GM18520 (cell line): ENCODE data around the gene SRP68.

Experiments
- ATAC-seq: cut with Tn5 transposase; IDR thresholded peaks from one replicate; pipeline ENCODE4 v1.9.1; 2021; ENCODE audit not compliant: unreplicated experiment

The SRP68 gene

GRCh38 chr17:76019833-76020467 lies 52.4 kb downstream of the SRP68 start:
- no peak for ATAC-seq

GRCh38 chr17:76018801-76019200 lies 53.5 kb downstream of the SRP68 start:
- ATAC-seq: no peak

- ATAC-seq: no peak
These were observed 54.0 kb downstream of the SRP68 start for GRCh38 chr17:76018340-76018680.

GRCh38 chr17:76017481-76018339 lies 54.6 kb downstream of the SRP68 start:
- no peak for ATAC-seq

- no peak for ATAC-seq
These were observed 57.4 kb downstream of the SRP68 start for GRCh38 chr17:76014925-76015261.

- ATAC-seq: no peak
These were observed 58.0 kb downstream of the SRP68 start for GRCh38 chr17:76014100-76014924.

- no peak for ATAC-seq
These were observed 58.9 kb downstream of the SRP68 start for GRCh38 chr17:76013377-76013932.

GRCh38 chr17:76011951-76012350 lies 60.4 kb downstream of the SRP68 start:
- ATAC-seq: no peak

GRCh38 chr17:76009969-76010661 lies 62.2 kb downstream of the SRP68 start:
- ATAC-seq: no peak

GRCh38 chr17:76009447-76009846 lies 62.9 kb downstream of the SRP68 start:
- ATAC-seq: no peak

- ATAC-seq: no peak
These were observed 63.5 kb downstream of the SRP68 start for GRCh38 chr17:76008630-76009425.

GRCh38 chr17:76008208-76008607 lies 64.1 kb downstream of the SRP68 start:
- no peak for ATAC-seq

- ATAC-seq: no peak
These were observed 64.5 kb downstream of the SRP68 start for GRCh38 chr17:76007850-76008165.

- ATAC-seq: no peak
These were observed 65.0 kb downstream of the SRP68 start for GRCh38 chr17:76007131-76007849.

- ATAC-seq: no peak
These were observed 66.8 kb downstream of the SRP68 start for GRCh38 chr17:76005263-76006149.

- ATAC-seq: no peak
These were observed 67.5 kb downstream of the SRP68 start for GRCh38 chr17:76004750-76005262.

GRCh38 chr17:76003915-76004314 lies 68.4 kb downstream of the SRP68 start:
- ATAC-seq: no peak

GRCh38 chr17:76002100-76002499 lies 70.2 kb downstream of the SRP68 start:
- no peak for ATAC-seq
